ENCODE measurements around the gene SUGT1.

DNA sequence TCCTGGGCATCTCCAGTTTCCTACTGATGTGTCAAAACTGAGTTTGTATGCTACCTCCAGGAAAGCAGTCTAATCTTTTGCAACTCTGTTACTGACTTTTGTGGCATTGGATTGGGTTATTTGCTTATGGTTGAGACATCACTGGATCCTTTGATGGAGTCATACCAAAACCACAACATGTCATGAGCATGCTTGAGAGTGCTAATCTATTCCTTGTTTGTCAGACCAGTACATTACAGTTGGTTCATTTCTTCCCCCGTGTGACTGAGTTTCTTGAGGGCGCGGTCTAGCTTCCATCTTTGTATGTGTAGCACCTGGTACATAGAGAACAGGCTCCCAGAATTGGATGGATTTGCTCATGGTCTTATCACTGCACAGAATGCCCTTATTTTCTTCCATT lies 43.2 kb downstream of the SUGT1 start:
- TF ChIP-seq, protein P1, sequence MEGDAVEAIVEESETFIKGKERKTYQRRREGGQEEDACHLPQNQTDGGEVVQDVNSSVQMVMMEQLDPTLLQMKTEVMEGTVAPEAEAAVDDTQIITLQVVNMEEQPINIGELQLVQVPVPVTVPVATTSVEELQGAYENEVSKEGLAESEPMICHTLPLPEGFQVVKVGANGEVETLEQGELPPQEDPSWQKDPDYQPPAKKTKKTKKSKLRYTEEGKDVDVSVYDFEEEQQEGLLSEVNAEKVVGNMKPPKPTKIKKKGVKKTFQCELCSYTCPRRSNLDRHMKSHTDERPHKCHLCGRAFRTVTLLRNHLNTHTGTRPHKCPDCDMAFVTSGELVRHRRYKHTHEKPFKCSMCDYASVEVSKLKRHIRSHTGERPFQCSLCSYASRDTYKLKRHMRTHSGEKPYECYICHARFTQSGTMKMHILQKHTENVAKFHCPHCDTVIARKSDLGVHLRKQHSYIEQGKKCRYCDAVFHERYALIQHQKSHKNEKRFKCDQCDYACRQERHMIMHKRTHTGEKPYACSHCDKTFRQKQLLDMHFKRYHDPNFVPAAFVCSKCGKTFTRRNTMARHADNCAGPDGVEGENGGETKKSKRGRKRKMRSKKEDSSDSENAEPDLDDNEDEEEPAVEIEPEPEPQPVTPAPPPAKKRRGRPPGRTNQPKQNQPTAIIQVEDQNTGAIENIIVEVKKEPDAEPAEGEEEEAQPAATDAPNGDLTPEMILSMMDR (IDR thresholded peaks at IDR 0.05; ENCODE audit: poor library complexity, severe bottlenecking), result no peak
- TF ChIP-seq EZH2 (IDR thresholded peaks at IDR 0.05; ENCODE audit: borderline replicate concordance, insufficient read depth, low read length, poor library complexity, severe bottlenecking), result no peak
- TF ChIP-seq, protein P2, sequence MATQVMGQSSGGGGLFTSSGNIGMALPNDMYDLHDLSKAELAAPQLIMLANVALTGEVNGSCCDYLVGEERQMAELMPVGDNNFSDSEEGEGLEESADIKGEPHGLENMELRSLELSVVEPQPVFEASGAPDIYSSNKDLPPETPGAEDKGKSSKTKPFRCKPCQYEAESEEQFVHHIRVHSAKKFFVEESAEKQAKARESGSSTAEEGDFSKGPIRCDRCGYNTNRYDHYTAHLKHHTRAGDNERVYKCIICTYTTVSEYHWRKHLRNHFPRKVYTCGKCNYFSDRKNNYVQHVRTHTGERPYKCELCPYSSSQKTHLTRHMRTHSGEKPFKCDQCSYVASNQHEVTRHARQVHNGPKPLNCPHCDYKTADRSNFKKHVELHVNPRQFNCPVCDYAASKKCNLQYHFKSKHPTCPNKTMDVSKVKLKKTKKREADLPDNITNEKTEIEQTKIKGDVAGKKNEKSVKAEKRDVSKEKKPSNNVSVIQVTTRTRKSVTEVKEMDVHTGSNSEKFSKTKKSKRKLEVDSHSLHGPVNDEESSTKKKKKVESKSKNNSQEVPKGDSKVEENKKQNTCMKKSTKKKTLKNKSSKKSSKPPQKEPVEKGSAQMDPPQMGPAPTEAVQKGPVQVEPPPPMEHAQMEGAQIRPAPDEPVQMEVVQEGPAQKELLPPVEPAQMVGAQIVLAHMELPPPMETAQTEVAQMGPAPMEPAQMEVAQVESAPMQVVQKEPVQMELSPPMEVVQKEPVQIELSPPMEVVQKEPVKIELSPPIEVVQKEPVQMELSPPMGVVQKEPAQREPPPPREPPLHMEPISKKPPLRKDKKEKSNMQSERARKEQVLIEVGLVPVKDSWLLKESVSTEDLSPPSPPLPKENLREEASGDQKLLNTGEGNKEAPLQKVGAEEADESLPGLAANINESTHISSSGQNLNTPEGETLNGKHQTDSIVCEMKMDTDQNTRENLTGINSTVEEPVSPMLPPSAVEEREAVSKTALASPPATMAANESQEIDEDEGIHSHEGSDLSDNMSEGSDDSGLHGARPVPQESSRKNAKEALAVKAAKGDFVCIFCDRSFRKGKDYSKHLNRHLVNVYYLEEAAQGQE (IDR thresholded peaks at IDR 0.05; ENCODE audit: borderline replicate concordance), result no peak
- TF ChIP-seq POLR2AphosphoS5 (IDR thresholded peaks at IDR 0.05), result no peak
- no peak for TF ChIP-seq RAD21 (conservative IDR thresholded peaks at IDR 0.05)
- TF ChIP-seq EP300 (conservative IDR thresholded peaks at IDR 0.05; ENCODE audit: poor library complexity, severe bottlenecking), result no peak
- TF ChIP-seq SMC3 (conservative IDR thresholded peaks at IDR 0.05; ENCODE audit: poor library complexity), result no peak
- no peak for TF ChIP-seq TAF1 (IDR thresholded peaks at IDR 0.05; ENCODE audit: low read depth)

All from neural cell (in vitro differentiated cells).